Cardiac fibroblast (primary cell): Measurements from ENCODE around the gene FAM20A.

Source experiments
- DNase-seq, 2 donors: peaks; one replicate each; pipeline versions ENCODE4 v3.0.0 to v3.0.0-alpha.2; 2010; ENCODE audit warnings: low read depth in 2 of 2
- H3K4me3 ChIP-seq, 2 donors: replicated peaks in 1 of 2; 1 replicate in 1 of 2; 2 replicates in 1 of 2; pipeline ENCODE4 v1.5.1; 2011; ENCODE audit warnings: low read depth in 2 of 2, low read length in 2 of 2, mild to moderate bottlenecking in 2 of 2, moderate library complexity in 1 of 2
- TF ChIP-seq, protein P1 (sequence below): IDR thresholded peaks from one replicate; pipeline ENCODE4 v1.5.1; 2011; ENCODE audit warnings: low read depth, mild to moderate bottlenecking, low read length, inconsistent platforms

The FAM20A gene

DNA sequence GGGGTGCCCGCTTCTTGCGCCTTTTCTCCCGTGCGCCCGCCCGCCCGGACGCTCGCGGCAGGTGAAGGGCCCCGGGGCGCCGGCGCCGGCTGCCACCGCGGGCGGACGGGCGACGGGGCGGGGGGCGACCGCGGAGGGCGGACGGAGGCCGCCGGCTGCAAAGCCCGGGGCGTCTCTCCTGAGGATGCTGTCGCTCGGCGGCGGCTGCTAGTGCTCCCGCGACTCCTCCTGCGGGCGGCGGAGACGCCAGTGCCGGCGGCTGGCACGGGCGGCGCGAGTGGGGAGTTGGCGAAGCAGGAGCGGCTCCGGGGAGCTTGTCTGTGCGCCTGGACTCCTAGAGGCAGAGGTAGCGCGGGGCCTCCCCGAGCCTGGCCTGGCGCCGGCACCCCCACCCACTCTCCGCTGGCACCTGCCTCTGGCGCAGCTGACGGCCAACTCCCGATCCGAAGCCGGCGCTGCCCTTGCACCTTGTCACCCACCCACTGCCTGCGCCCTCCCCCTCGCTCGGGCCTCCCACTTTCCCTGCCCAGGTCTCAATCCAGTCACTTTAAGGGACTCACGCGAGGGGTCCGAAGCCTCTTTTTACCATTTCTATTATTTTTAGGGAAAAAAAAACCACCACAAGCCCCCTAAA is at the start of gene FAM20A:
FAM20A (minus strand) TSS at position 437 of the 634 bp plus-strand sequence. CDS start 701 bp downstream, outside the sequence.
- H3K4me3 ChIP-seq = peak within 1 kb of the TSS; percentile 40 to 77
- peak in 1 of 2 donors; percentile 43 for DNase-seq
- TF ChIP-seq, protein P1, sequence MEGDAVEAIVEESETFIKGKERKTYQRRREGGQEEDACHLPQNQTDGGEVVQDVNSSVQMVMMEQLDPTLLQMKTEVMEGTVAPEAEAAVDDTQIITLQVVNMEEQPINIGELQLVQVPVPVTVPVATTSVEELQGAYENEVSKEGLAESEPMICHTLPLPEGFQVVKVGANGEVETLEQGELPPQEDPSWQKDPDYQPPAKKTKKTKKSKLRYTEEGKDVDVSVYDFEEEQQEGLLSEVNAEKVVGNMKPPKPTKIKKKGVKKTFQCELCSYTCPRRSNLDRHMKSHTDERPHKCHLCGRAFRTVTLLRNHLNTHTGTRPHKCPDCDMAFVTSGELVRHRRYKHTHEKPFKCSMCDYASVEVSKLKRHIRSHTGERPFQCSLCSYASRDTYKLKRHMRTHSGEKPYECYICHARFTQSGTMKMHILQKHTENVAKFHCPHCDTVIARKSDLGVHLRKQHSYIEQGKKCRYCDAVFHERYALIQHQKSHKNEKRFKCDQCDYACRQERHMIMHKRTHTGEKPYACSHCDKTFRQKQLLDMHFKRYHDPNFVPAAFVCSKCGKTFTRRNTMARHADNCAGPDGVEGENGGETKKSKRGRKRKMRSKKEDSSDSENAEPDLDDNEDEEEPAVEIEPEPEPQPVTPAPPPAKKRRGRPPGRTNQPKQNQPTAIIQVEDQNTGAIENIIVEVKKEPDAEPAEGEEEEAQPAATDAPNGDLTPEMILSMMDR = no peak

DNA sequence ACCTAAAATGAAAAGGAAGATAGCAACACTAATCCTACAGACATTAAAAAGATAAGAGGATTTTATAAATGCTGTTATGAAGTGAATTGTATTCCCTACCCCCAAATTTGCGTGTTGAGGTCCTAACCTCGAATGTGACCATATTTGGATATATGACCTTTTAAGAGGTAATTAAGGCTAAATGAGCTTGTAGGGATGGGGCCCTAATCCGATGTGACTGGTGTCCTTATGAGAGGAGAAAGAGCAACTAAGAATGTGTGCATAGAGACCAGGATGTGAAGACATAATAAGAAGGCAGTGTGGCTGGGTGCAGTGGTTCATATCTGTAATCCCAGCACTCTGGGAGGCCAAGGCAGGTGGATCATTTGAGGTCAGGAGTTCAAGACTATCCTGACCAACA is 48.2 kb upstream of the FAM20A start:
- no peak overlapping the region for H3K4me3 ChIP-seq
- no peak for DNase-seq
- TF ChIP-seq, protein P1 = no peak

DNA sequence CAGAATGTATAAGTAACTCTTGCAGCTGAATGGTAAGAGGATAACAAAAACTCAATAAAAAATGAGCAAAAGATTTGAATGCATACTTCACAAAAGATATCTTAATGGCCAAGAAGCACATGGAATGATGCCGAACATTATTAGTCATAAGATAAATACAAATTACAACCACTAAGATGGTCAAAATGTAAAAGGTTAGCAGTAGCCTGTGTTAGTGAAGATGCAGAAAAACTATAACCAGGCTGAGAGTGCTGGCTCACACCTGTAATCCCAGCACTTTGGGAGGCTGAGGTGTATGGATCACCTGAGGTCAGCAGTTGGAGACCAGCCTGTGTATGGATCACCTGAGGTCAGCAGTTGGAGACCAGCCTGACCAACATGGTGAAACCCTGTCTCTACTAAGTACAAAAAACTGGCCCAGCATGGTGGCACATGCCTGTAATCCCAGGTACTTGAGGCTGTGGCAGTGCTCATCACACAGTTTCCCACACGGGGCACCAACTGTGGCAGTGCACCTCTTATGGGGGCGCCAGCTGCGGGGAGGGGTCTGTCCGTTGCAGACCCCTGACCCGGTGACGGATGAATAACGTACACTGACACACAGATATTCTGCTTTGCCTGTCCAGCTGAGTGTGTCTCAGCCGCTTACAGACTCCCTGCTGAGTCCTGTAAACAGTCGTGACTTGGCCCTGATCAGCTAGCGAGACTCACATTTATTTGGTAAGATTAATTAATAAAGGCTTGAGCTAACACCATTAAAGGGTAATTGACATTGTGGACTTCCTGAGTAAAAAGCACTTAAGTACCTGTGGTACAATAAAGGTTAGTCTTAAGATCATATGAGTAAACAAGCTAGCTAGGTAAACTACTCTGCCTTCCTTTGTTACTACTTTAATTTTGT is 45.7 kb upstream of the FAM20A start:
- no peak overlapping the region for H3K4me3 ChIP-seq
- TF ChIP-seq, protein P1 = no peak
- peak; percentile 29 to 38 for DNase-seq

DNA sequence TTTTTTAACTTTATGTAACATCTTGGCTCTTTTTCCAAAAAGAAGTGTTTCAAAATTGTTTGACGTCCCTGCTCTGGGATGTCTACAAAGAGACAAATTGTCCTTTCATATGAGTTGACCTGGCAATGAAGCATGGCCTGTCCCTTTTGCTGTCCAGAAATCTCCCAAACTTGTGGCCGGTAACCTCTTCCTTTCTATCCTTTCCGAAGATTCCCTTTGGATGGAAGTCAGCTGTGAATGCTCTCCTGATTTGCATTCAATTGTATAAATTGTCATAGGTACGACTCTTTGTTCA is 40.9 kb upstream of the FAM20A start:
- TF ChIP-seq, protein P1 = no peak
- DNase-seq = no peak
- H3K4me3 ChIP-seq = no peak overlapping the region

DNA sequence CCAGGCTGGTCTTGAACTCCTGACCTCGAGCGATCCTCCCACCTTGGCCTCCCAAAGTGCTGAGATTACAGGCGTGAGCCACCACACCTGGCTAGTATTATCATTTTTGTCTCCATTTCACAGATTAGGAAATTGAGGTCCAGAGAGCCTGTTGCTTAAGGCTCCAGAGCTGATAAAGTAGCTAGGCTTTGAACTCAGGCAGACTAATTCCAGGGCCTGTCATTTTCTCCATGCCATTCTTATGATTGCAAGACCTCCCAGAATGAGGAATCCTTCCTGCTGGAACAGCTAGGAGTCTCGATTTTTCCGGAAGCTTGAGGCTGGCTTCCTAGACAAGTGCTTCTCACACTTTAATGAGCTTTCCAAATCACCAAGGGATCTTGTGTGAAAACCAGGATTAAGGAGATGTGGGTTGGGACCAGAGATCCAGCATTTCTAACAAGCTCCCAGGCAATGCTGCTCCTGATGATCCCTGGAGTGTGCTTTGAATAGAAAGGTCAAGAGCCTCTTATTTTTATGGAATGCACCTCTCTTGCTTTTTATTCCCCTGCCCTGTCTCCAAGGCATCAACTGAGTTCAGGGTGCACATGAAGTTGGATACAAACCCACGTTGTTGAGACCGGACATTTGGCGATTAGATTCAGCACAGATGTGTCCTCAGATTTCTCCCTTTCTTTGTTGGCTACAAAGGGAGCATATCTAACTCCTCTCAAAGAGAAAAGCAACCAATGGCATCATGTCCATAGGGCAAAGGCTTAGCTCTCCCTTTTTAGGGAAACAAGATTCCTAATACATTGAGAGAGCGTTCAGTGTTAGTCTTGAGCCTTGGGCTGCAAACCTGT is 40.3 kb upstream of the FAM20A start:
- TF ChIP-seq, protein P1 = no peak
- no peak for DNase-seq
- H3K4me3 ChIP-seq = no peak overlapping the region

DNA sequence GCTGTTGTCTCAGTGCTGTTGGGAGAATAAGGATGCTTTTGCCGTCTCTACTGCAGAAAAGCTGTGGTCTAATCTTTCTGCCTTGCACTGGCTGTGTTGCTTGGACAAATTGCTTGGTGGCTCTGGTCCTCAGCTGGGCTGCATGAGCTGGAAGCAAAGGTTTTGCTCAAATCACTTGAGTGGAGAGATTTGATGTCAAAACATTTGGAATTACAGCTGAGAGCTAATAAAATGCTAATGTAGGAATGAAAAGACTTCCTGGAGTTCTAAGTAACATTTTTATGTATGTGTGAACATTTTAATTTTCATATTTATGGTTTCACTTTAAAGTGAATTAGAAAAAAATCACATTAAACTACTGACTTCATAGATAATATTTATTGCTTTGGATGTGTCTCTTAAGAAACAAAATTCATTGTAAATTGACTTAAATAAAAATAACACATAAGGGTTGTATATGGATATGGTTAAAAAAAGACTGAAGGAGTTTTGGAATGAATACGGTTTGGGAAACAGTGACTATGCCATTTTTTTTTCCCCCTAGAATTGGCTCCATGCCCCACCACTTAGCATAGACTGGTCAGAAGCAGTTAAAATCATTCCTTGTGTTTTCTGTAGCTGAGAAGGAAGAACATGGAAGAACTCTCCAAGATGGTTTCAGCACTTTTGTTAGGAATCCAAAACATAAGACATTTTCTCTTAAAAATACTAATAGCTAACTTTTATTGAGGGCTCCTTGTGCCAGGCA is 39.2 kb upstream of the FAM20A start:
- no peak overlapping the region for H3K4me3 ChIP-seq
- peak in 1 of 2 donors; percentile 71 for DNase-seq
- TF ChIP-seq, protein P1 = no peak
